ENCODE data around the gene CCDC188. TPM values are rescaled to one million over a fixed set of nuclear protein-coding genes. Genes with fewer than 3 reads are reported as not detected.

The CCDC188 gene
- total and polyA plus RNA-seq, 2 donors (not counting 1 experiment from before 2014, with no cell fraction given), result not detected

- Histone ChIP-seq H3K79me2 (ENCODE audit: control insufficient read depth, insufficient read depth, low read length) (peaks cover 13% of the 10 kb centered on the region), H3K27ac (ENCODE audit: low read length in 2 of 2) (no peak overlapping the region), H3K4me3 (ENCODE audit: control extremely low read depth in 1 of 5, extremely low read depth in 1 of 5, insufficient read depth in 1 of 5, low read depth in 2 of 5, low read length in 4 of 5) (no peak overlapping the region), H3K4me1 (ENCODE audit: control insufficient read depth in 2 of 2, insufficient read depth in 2 of 2, low read length in 2 of 2) (peaks cover 0 to 9% of the 10 kb centered on the region in 2 donors), H4K20me1 (ENCODE audit: control insufficient read depth, insufficient read depth, low read length, poor library complexity, severe bottlenecking) (peaks cover 30% of the 10 kb centered on the region), H3K36me3 (replicated peaks in 1 of 2; ENCODE audit: control extremely low read depth in 1 of 2, control insufficient read depth in 1 of 2, extremely low read depth in 1 of 2, insufficient read depth in 2 of 2, low read length in 1 of 2) (peaks cover 0 to 7% of the 10 kb centered on the region in 2 experiments), H3K9ac (ENCODE audit: low read length) (no peak overlapping the region), H3K27me3 (replicated peaks in 1 of 4; ENCODE audit: control extremely low read depth in 1 of 4, control insufficient read depth in 3 of 4, insufficient read depth in 4 of 4, low read length in 3 of 4) (no peaks in the 10 kb centered on the region), H2AFZ (ENCODE audit: insufficient read depth, low read depth, low read length, poor library complexity, severe bottlenecking) (no peak overlapping the region), H3K9me3 (ENCODE audit: control extremely low read depth in 1 of 3, control insufficient read depth in 2 of 3, insufficient read depth in 1 of 3, low read length in 2 of 3) (no peaks in the 10 kb centered on the region), H3K4me2 (replicated peaks; ENCODE audit: low read depth, low read length, poor library complexity, severe bottlenecking) (no peak overlapping the region)
- intact Hi-C loops (cut with micrococcal nuclease), result no loop called here
- no peak overlapping the region for H3K4me3 Mint-ChIP-seq
- no peak for ATAC-seq (ENCODE audit: low read depth)
- no peaks in the 10 kb centered on the region for H3K27me3 Mint-ChIP-seq
- H3K9me3 Mint-ChIP-seq (ENCODE audit: insufficient read depth), result no peaks in the 10 kb centered on the region
- ChIA-PET CTCF (no interaction called here), POLR2A (no interaction called here)
- no peak for TF ChIP-seq CTCF (IDR thresholded peaks at IDR 0.05)
- TF ChIP-seq EZH2 (IDR thresholded peaks at IDR 0.05; ENCODE audit: borderline replicate concordance, insufficient read depth, low read depth, low read length, poor library complexity, severe bottlenecking), result no peak
- no peak overlapping the region for H3K27ac Mint-ChIP-seq
- WGBS (ENCODE audit: insufficient coverage), result 96% methylated on average over 19 of the region's 22 CpGs
- no peak for DNase-seq
- H3K4me1 Mint-ChIP-seq, result peaks cover 15% of the 10 kb centered on the region
These were observed 9.4 kb downstream of the CCDC188 start for GRCh38 chr22:20141186-20142077.

- POLR2A ChIA-PET, result no interaction called here
These were observed 10.3 kb downstream of the CCDC188 start for GRCh38 chr22:20140521-20140964.

More at GRCh38 chr22:20140521-20140964, 10.3 kb downstream of the CCDC188 start:
- Mint-ChIP-seq H3K27me3 (no peaks in the 10 kb centered on the region), H3K4me1 (peaks cover 17% of the 10 kb centered on the region), H3K9me3 (ENCODE audit: insufficient read depth) (no peaks in the 10 kb centered on the region), H3K4me3 (no peak overlapping the region), H3K27ac (no peak overlapping the region)
- no peaks in the 10 kb centered on the region for H3K27me3 ChIP-seq (replicated peaks in 1 of 4; ENCODE audit: control extremely low read depth in 1 of 4, control insufficient read depth in 3 of 4, insufficient read depth in 4 of 4, low read length in 3 of 4)
- peaks cover 16% of the 10 kb centered on the region for H3K79me2 ChIP-seq (ENCODE audit: control insufficient read depth, insufficient read depth, low read length)
- no peak for ATAC-seq (ENCODE audit: low read depth)
- no peak overlapping the region for H3K9ac ChIP-seq (ENCODE audit: low read length)
- H4K20me1 ChIP-seq (ENCODE audit: control insufficient read depth, insufficient read depth, low read length, poor library complexity, severe bottlenecking), result peaks cover 39% of the 10 kb centered on the region
- TF ChIP-seq CTCF (IDR thresholded peaks at IDR 0.05) (no peak), EZH2 (IDR thresholded peaks at IDR 0.05; ENCODE audit: borderline replicate concordance, insufficient read depth, low read depth, low read length, poor library complexity, severe bottlenecking) (no peak)
- CTCF ChIA-PET, result no interaction called here
- peaks cover 0 to 18% of the 10 kb centered on the region in 2 donors for H3K4me1 ChIP-seq (ENCODE audit: control insufficient read depth in 2 of 2, insufficient read depth in 2 of 2, low read length in 2 of 2)
- 95% methylated on average over 17 of the region's 17 CpGs for WGBS (ENCODE audit: insufficient coverage)
- H3K27ac ChIP-seq (ENCODE audit: low read length in 2 of 2), result no peak overlapping the region
- no peak overlapping the region for H2AFZ ChIP-seq (ENCODE audit: insufficient read depth, low read depth, low read length, poor library complexity, severe bottlenecking)
- no peaks in the 10 kb centered on the region for H3K9me3 ChIP-seq (ENCODE audit: control extremely low read depth in 1 of 3, control insufficient read depth in 2 of 3, insufficient read depth in 1 of 3, low read length in 2 of 3)
- H3K4me3 ChIP-seq (ENCODE audit: control extremely low read depth in 1 of 5, extremely low read depth in 1 of 5, insufficient read depth in 1 of 5, low read depth in 2 of 5, low read length in 4 of 5), result no peak overlapping the region
- no peak overlapping the region for H3K4me2 ChIP-seq (replicated peaks; ENCODE audit: low read depth, low read length, poor library complexity, severe bottlenecking)
- intact Hi-C loops (cut with micrococcal nuclease), result no loop called here
- H3K36me3 ChIP-seq (replicated peaks in 1 of 2; ENCODE audit: control extremely low read depth in 1 of 2, control insufficient read depth in 1 of 2, extremely low read depth in 1 of 2, insufficient read depth in 2 of 2, low read length in 1 of 2), result peaks cover 0 to 7% of the 10 kb centered on the region in 2 experiments
- DNase-seq, result no peak
